NCI-H748 (cell line): ENCODE measurements around the gene CRYGN.
A peak's percentile ranks its signal among the peaks of the same experiment; 100 is the strongest.

ENCODE experiments used
- DNase-seq: peaks from one replicate; lab custom pipeline; 2025; ENCODE audit not compliant: unreplicated experiment; lab: John Stamatoyannopoulos, UW

The CRYGN gene, protein sequence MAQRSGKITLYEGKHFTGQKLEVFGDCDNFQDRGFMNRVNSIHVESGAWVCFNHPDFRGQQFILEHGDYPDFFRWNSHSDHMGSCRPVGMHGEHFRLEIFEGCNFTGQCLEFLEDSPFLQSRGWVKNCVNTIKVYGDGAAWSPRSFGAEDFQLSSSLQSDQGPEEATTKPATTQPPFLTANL

GRCh38 chr7:151439855-151440798 is at the start of gene CRYGN:
TSS of gene CRYGN (minus strand) at chr7:151440141. CDS start at chr7:151439917, 224 bp downstream.
- DNase-seq, result peak; percentile 32

GRCh38 chr7:151489498-151489897 is 49.6 kb upstream of the CRYGN start:
- no peak for DNase-seq

DNA sequence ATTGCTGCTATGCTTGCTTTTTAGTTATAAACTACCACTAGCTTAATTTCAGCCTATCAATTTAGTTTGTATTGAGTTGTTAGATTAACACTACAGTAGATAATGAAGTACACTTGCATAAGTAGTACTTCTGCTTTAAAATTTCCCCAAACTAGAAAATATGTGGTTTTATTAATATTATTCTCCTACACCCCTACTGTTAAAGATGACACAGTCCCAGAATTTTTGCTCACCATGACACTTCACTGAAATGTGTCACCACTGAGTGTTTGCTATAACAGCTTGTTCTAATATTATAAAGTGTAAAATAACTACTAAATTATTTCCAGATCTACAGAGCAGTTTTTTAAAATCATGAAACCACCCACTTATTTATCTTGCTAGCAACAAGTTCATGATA is 48.2 kb upstream of the CRYGN start:
- no peak for DNase-seq

GRCh38 chr7:151487228-151487627 is 47.3 kb upstream of the CRYGN start:
- no peak for DNase-seq

GRCh38 chr7:151486074-151486473 is 46.1 kb upstream of the CRYGN start:
- DNase-seq, result no peak

DNA sequence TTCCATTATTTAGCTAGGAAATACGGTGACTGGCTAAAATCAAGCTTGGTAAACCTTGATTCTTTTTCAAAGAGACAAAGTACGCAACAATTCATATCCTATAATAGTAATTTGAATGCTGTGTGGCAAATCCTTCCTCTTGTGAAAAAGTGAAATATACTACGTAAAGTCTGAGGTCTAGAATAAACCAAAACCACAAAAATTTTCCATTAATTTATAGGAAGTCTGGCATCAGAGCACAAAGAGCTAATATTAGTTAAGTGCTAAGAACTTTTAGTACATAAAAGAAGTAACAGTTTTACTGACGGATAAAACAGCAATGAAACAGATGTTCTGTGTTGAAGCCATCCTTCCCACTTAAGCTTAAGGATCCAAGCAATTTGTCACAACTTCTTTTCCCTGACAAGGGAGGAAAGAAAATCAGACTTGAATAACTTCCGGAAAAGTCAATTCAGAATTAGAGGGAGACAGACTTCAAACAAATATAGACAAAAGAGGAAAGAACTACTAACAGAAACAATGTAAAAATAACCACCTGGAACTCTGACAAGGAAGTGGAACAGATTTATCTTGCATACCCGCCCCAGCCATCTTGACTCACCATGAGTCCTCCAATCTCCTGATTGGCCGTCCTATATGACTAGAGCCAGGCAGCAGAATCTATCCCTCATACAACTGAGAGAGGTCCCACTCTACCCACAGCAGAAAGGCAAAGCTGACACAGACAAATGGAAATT is 45.2 kb upstream of the CRYGN start:
- no peak for DNase-seq

GRCh38 chr7:151483711-151483983 is 43.7 kb upstream of the CRYGN start:
- DNase-seq, result no peak

DNA sequence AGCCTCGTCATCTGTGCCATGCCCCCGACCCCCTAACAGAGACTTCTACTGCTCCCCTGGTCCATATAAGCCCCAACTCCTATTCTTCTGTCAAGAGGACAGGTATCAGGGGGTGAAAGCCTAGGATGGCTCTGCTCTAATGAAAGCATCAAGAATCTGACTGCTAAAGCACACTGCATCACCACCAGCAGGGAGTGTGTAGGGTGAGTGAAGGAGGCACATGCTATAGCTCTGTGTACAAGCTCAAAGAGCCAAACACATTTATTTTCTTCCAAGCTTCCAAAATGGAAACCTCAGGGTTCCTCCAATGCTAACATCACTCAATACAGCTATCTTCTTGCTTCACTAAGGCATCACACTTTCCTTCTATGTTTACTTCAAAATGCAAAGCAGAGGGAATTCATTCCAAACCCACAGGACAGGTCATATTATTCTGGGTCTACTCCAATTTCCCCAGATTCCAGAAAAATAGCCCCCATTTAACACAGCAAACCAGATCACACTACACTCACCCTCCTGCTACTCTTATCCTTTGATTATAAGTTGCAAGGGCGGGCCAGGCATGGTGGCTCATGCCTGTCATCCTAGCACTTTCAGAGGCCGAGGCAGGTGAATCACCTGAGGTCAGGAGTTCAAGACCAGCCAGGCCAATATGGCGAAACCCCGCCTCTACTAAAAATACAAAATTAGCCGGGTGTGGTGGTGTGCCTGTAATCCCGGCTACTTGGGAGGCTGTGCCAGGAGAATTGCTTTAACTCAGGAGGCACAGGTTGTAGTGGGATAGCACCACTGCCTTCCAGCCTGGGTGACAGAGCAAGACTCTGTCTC is 43.2 kb upstream of the CRYGN start:
- DNase-seq, result no peak

- DNase-seq, result no peak
Measured at GRCh38 chr7:151481650-151482505, 41.9 kb upstream of the CRYGN start.

DNA sequence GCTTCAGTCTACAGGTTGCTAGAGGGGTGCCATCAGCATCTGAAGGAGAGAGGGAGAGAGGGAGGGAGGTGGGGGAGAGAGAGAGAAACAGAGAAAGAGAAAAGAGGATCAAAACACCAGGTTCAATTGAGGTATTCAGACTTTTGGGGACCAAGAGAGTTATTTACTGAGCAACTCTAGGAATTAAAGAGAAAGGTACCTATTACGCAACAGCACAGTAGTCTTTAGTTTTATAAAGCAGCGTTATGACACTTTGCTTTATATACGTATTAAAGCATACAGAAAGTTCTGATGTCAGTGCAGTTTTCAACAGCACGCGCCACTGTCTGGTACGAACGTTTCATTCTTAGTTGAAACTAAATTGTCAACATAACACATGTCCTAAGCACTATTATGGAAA is 37.9 kb upstream of the CRYGN start:
- no peak for DNase-seq

- DNase-seq, result no peak
Measured at GRCh38 chr7:151472644-151473380, 32.9 kb upstream of the CRYGN start.

GRCh38 chr7:151470711-151471110 is 30.8 kb upstream of the CRYGN start:
- no peak for DNase-seq

GRCh38 chr7:151469281-151469680 is 29.3 kb upstream of the CRYGN start:
- no peak for DNase-seq

- DNase-seq, result no peak
Measured at GRCh38 chr7:151468217-151469018, 28.5 kb upstream of the CRYGN start.

DNA sequence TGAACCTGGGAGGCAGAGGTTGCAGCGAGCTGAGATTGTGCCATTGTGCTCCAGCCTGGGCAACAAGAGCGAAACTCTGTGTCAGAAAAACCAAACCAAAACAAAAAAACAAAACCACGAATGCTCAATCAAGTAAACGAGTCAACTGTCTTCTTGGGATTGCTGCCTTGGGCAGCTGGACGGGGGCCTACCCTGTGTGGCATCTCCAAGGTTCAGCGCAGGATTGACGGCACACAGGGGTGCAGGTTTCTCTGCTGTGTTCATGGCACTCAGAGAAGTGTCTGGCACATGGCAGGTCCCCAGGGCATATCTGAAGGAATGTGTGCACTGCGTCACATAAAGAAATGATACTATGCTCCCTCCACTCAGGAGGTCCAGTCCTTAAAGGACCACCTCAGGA is 25.2 kb upstream of the CRYGN start:
- DNase-seq, result no peak

DNA sequence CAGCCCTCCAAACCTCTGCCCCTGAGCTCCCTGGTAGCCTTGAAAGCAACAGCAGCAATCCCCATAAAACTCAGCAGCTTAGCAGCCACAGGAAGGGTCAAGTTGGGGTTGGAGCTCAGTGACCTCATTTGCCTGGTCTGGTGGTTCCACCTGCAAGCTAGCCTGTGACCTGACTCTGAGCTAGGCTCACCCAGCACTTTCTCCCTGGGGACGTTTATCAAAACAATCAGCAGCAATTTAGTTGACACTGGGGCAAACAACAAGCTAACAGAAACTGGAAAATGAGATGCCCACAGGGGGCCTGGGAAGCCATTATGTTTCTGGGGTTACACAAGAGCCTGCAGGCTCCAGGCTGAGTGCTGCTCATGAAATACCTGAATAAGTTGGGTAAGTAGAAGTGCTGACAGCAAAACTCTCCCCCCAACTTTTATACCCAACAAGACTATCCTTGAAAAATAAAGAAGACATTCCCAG is 22.4 kb upstream of the CRYGN start:
- DNase-seq, result no peak

DNA sequence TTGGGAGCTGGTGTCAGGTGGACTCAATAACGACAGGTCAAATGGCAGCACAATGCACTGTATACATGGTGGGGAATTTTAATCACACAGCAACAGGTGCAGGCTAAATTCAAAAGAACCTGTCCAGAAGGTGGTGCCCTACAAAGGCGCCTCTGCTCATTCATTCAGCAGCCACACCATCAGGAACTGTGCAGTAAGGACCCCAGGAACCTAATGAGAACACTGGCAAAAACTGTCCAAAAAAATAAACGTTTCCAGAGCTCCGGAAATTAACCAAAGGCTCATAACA is 21.9 kb upstream of the CRYGN start:
- DNase-seq, result peak; percentile 64

DNA sequence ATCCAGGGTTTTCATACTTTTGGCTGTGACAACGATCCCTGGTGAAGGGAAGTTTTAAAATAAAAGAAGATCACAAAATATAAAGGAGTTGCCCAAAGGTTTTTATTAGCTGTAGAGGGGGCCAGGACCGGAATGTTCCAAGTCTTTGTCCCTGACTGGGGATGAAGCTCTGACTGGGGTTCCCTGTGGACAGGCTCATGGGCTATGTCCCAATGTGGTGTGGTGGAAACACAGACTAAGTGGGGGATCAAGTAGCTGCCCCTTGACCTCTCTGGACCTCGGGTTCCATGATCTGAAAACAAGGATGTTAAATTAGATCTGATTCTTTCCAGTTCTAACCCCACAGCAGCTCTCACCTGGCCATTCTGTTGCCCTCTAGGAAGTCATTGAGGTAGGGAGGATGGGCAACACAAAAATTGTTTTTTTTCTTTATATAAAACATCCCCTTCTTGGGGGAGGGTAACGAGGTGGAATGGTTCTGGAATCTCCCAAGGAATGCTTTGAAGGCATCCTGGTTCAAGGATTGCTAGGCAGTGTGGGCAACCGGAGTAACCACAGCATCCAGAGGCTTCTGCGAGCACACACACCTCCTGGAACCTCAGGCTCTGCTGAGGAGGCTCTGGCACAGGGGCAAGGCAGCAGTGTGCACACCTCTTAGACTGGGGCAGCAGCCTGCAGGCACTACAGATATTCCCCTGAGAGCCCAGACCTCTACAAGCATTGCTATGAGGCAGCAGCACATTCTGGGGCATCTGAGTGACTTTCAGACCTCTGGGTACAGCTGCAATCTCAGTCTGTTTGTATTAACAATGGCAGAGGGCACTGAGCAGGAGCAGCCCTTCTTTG is 21.4 kb upstream of the CRYGN start:
- no peak for DNase-seq
